ENCODE results near the gene NEDD4L.

DNA sequence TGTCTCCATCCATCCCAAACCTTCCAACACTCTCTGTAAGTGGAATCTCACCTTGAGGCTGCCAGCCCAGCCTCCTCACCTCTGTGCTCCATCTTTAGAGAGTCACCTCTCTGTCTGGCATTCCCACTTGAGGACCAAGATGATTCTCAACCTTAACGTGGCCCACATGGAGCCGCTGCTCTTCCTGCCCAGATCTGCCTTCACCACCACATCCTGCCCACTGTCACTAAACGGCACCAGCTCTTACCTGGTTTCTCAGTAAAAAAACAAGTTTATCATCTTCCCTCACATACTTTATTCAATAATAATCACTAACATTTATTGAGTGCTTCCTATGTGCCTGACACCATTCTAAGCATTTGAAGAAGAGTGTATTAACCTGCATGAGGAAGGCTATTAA lies 80.4 kb downstream of the NEDD4L start:
- no peak for TF ChIP-seq TCF4 (CRISPR knock-in tag; IDR thresholded peaks at IDR 0.05; ENCODE audit: borderline replicate concordance)
- no peak for TF ChIP-seq ARNTL (CRISPR knock-in tag; IDR thresholded peaks at IDR 0.05; ENCODE audit: borderline replicate concordance, low read depth)
- TF ChIP-seq PPARA (CRISPR knock-in tag; IDR thresholded peaks at IDR 0.05; ENCODE audit: borderline replicate concordance), result no peak
- no peak for TF ChIP-seq CSDC2 (CRISPR knock-in tag; IDR thresholded peaks at IDR 0.05)
